Naive thymus-derived CD4-positive, alpha-beta T cell (primary cell): ENCODE data around the gene SFI1. TPM values are rescaled to one million over a fixed set of nuclear protein-coding genes. Genes with fewer than 3 reads are reported as not detected.

ENCODE experiments used
- ATAC-seq: fragments of 150-1000 bp; cut with Tn5 transposase; 2 replicates; pipeline ENCODE4 v1.10.0; 2021; ENCODE audit warnings: mild to moderate bottlenecking, moderate library complexity
- CTCF ChIA-PET: fragments of 350-600 bp; sonication (Branson Sonifier 250); formaldehyde crosslinking; loops from one replicate; lab custom pipeline; 2021; ENCODE audit warnings: antibody characterized with exemption; lab: Charles Lee
- POLR2A ChIA-PET: fragments of 350-600 bp; sonication (Branson Sonifier 250); formaldehyde crosslinking; loops from one replicate; lab custom pipeline; 2021; ENCODE audit warnings: antibody characterized with exemption, inconsistent platforms; lab: Charles Lee
- DNase-seq, 9 donors: peaks; one replicate each; pipeline versions ENCODE4 v3.0.0 to v3.0.0-alpha.2; 2020 to 2022; ENCODE audit warnings: mixed read lengths in 1 of 9
- H3K27ac ChIP-seq: one replicate; pipeline ENCODE4 v1.7.0; 2013; ENCODE audit warnings: mild to moderate bottlenecking, low read depth, low read length, moderate library complexity
- H3K27me3 ChIP-seq, 2 donors: one replicate each; pipeline ENCODE4 v1.7.0; 2013; ENCODE audit warnings: low read length in 2 of 2, mild to moderate bottlenecking in 2 of 2, moderate library complexity in 2 of 2; ENCODE audit not compliant: control insufficient read depth in 2 of 2, insufficient read depth in 2 of 2
- H3K36me3 ChIP-seq, 3 experiments: 1 replicate in 2 of 3; 2 replicates in 1 of 3; pipeline ENCODE4 v1.7.0; 2013; ENCODE audit warnings: low read length in 3 of 3, mild to moderate bottlenecking in 3 of 3, moderate library complexity in 1 of 3; ENCODE audit not compliant: insufficient read depth in 3 of 3, control insufficient read depth in 2 of 3
- H3K4me1 ChIP-seq, 2 donors: one replicate each; pipeline ENCODE4 v1.7.0; 2013; ENCODE audit warnings: low read length in 2 of 2, mild to moderate bottlenecking in 2 of 2, moderate library complexity in 1 of 2; ENCODE audit not compliant: control insufficient read depth in 2 of 2, insufficient read depth in 2 of 2
- H3K4me3 ChIP-seq: 2 replicates; pipeline ENCODE4 v1.7.0; 2013; ENCODE audit warnings: mild to moderate bottlenecking, low read length
- H3K9me3 ChIP-seq, 3 experiments: 1 replicate in 2 of 3; 2 replicates in 1 of 3; pipeline ENCODE4 v1.7.0; 2013; ENCODE audit warnings: low read length in 3 of 3; ENCODE audit not compliant: control insufficient read depth in 2 of 3
- H3K27ac Mint-ChIP-seq, 9 donors: one replicate each; pipeline ENCODE4 v1.8.0; 2020 to 2022; ENCODE audit warnings: mixed read lengths in 9 of 9, mild to moderate bottlenecking in 8 of 9, moderate library complexity in 5 of 9, inconsistent platforms in 2 of 9
- H3K27me3 Mint-ChIP-seq, 5 donors: one replicate each; pipeline ENCODE4 v1.8.0; 2021 to 2022; ENCODE audit warnings: mixed read lengths in 5 of 5, mild to moderate bottlenecking in 1 of 5
- H3K36me3 Mint-ChIP-seq, 5 donors: one replicate each; pipeline ENCODE4 v1.8.0; 2020 to 2022; ENCODE audit warnings: mixed read lengths in 5 of 5, mild to moderate bottlenecking in 3 of 5, inconsistent platforms in 1 of 5
- H3K4me1 Mint-ChIP-seq, 7 donors: one replicate each; pipeline ENCODE4 v1.8.0; 2020 to 2022; ENCODE audit warnings: mixed read lengths in 7 of 7, mild to moderate bottlenecking in 3 of 7, inconsistent platforms in 1 of 7
- H3K4me3 Mint-ChIP-seq, 10 donors: one replicate each; pipeline ENCODE4 v1.8.0; 2020 to 2022; ENCODE audit warnings: mild to moderate bottlenecking in 10 of 10, mixed read lengths in 10 of 10, moderate library complexity in 6 of 10, inconsistent platforms in 2 of 10
- H3K9me3 Mint-ChIP-seq, 11 donors: one replicate each; pipeline ENCODE4 v1.8.0; 2020 to 2022; ENCODE audit warnings: mixed read lengths in 11 of 11, mild to moderate bottlenecking in 4 of 11, inconsistent platforms in 1 of 11, moderate library complexity in 1 of 11
- intact Hi-C, 2 donors: fragments of 100-400 bp; cut with micrococcal nuclease; formaldehyde crosslinking; loops; one replicate each; pipeline ENCODE4 v1.15.1; 2023
- polyA plus RNA-seq, 2 donors: library from polyadenylated mRNA; unstranded; fragments of 300-500 nt; fragmentation: Illumina TruSeq; gene quantifications; one replicate each; pipeline ENCODE4 v1.2.3, GENCODE V29; 2021
- total RNA-seq, 6 experiments: library from RNA in 5 of 6; stranded (reverse) in 5 of 6; gene quantifications; 1 replicate in 5 of 6; 2 replicates in 1 of 6; pipeline ENCODE4 v1.2.3 and lab custom pipeline; 2021 to 2026

The SFI1 gene
- total and polyA plus RNA-seq, 7 experiments from 2014 or later: 25.9 to 359 (median 253) TPM

- H3K4me3 Mint-ChIP-seq: no peak overlapping the region
- ChIA-PET POLR2A (no interaction called here), CTCF (no interaction called here)
- peak overlapping the region in 1 of 9 donors; percentile 54 for H3K27ac Mint-ChIP-seq
- peaks cover 6 to 12% (median 7%) of the 10 kb centered on the region in 7 donors for H3K4me1 Mint-ChIP-seq
- peaks cover 3 to 19% (median 9%) of the 10 kb centered on the region in 5 donors for H3K36me3 Mint-ChIP-seq
- Histone ChIP-seq H3K9me3 (no peaks in the 10 kb centered on the region), H3K27me3 (no peaks in the 10 kb centered on the region), H3K4me3 (no peak overlapping the region), H3K36me3 (peaks cover 0 to 86% (median 15%) of the 10 kb centered on the region in 3 experiments), H3K4me1 (no peaks in the 10 kb centered on the region), H3K27ac (no peak overlapping the region)
- no peak for DNase-seq
- intact Hi-C loops: no loop called here
- no peak for ATAC-seq
- H3K27me3 Mint-ChIP-seq: no peaks in the 10 kb centered on the region
- no peaks in the 10 kb centered on the region for H3K9me3 Mint-ChIP-seq
These were observed 116.6 kb downstream of the SFI1 start for GRCh38 chr22:31612891-31613285.

DNA sequence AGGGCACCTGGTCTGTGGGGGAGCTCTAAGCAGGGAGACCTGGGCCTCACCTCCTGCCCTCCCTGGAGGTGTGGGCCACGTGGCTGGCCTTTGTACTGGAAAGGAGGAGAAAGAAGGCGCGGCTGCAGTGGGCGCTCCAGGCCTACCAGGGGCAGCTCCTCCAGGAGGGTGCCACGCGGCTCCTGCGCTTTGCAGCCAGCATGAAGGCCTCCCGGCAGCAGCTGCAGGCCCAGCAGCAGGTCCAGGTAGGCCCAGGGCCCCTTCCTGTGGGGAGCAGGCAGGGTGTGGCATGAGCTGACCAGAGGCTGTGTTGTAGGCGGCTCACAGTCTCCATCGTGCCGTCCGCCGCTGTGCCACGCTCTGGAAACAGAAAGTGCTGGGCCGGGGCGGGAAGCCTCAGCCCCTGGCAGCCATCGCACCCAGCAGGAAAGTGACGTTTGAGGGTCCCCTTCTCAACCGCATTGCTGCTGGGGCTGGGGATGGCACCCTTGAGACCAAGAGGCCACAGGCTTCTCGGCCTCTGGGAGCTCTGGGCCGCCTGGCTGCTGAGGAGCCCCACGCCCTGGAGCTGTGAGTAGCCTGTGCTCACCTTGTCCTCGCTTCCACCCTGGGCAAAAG, 117.1 kb downstream of the SFI1 start:
- ATAC-seq: no peak
- Mint-ChIP-seq H3K27ac (peak overlapping the region in 2 of 9 donors; percentile 54 to 78), H3K4me3 (no peak overlapping the region), H3K36me3 (peaks cover 3 to 19% (median 8%) of the 10 kb centered on the region in 5 donors), H3K4me1 (peaks cover 6 to 12% (median 7%) of the 10 kb centered on the region in 7 donors), H3K9me3 (no peaks in the 10 kb centered on the region), H3K27me3 (no peaks in the 10 kb centered on the region)
- H3K9me3 ChIP-seq: no peaks in the 10 kb centered on the region
- DNase-seq: no peak
- intact Hi-C loops: no loop called here
- POLR2A ChIA-PET: no interaction called here
- H3K36me3 ChIP-seq: peaks cover 0 to 86% (median 15%) of the 10 kb centered on the region in 3 experiments
- H3K4me3 ChIP-seq: no peak overlapping the region
- no peak overlapping the region for H3K27ac ChIP-seq
- H3K4me1 ChIP-seq: no peaks in the 10 kb centered on the region
- H3K27me3 ChIP-seq: no peaks in the 10 kb centered on the region
- CTCF ChIA-PET: no interaction called here

GRCh38 chr22:31613904-31614296, 117.6 kb downstream of the SFI1 start:
- intact Hi-C loops: no loop called here
- CTCF ChIA-PET: no interaction called here
- Mint-ChIP-seq H3K36me3 (peaks cover 3 to 22% (median 8%) of the 10 kb centered on the region in 5 donors), H3K27me3 (no peaks in the 10 kb centered on the region), H3K4me3 (peak overlapping the region in 1 of 10 donors; percentile 36), H3K4me1 (peaks cover 6 to 12% (median 7%) of the 10 kb centered on the region in 7 donors), H3K27ac (peak overlapping the region in 7 of 9 donors; percentile 14 to 84 (median 65)), H3K9me3 (peaks cover 0 to 1% (median 0%) of the 10 kb centered on the region in 11 donors)
- DNase-seq (no peak), ATAC-seq (no peak)
- Histone ChIP-seq H3K4me3 (no peak overlapping the region), H3K27ac (no peak overlapping the region), H3K4me1 (no peaks in the 10 kb centered on the region), H3K27me3 (no peaks in the 10 kb centered on the region), H3K9me3 (no peaks in the 10 kb centered on the region), H3K36me3 (peaks cover 0 to 86% (median 15%) of the 10 kb centered on the region in 3 experiments)
- POLR2A ChIA-PET: no interaction called here

- H3K27ac ChIP-seq: peak overlapping the region; percentile 18
- Mint-ChIP-seq H3K4me3 (no peak overlapping the region), H3K27me3 (no peaks in the 10 kb centered on the region), H3K27ac (peak overlapping the region; percentile 22 to 87 (median 82)), H3K4me1 (peaks cover 6 to 12% (median 10%) of the 10 kb centered on the region in 7 donors), H3K36me3 (peaks cover 3 to 26% (median 9%) of the 10 kb centered on the region in 5 donors), H3K9me3 (peaks cover 0 to 4% (median 0%) of the 10 kb centered on the region in 11 donors)
- DNase-seq (no peak), ATAC-seq (no peak)
- no peaks in the 10 kb centered on the region for H3K4me1 ChIP-seq
- ChIA-PET CTCF (no interaction called here), POLR2A (no interaction called here)
- no peaks in the 10 kb centered on the region for H3K27me3 ChIP-seq
- no peaks in the 10 kb centered on the region for H3K9me3 ChIP-seq
- no peak overlapping the region for H3K4me3 ChIP-seq
- H3K36me3 ChIP-seq: peaks cover 0 to 86% (median 10%) of the 10 kb centered on the region in 3 experiments
- intact Hi-C loops: no loop called here
These were observed 118.6 kb downstream of the SFI1 start for GRCh38 chr22:31614781-31615490.

GRCh38 chr22:31615491-31615860, 119.1 kb downstream of the SFI1 start:
- Mint-ChIP-seq H3K27me3 (no peaks in the 10 kb centered on the region), H3K36me3 (peaks cover 3 to 22% (median 6%) of the 10 kb centered on the region in 5 donors), H3K4me1 (peaks cover 6 to 12% (median 10%) of the 10 kb centered on the region in 7 donors), H3K9me3 (peaks cover 0 to 4% (median 0%) of the 10 kb centered on the region in 11 donors), H3K27ac (peak overlapping the region; percentile 54 to 87 (median 84)), H3K4me3 (no peak overlapping the region)
- H3K27ac ChIP-seq: peak overlapping the region; percentile 18
- DNase-seq (no peak), ATAC-seq (no peak)
- POLR2A ChIA-PET: interaction anchor here (0.6 kb wide), 1 partner anchor 275 kb away, joined by 3 read pairs; no protein-coding TSS in a partner anchor
- H3K9me3 ChIP-seq: no peaks in the 10 kb centered on the region
- H3K36me3 ChIP-seq: peaks cover 0 to 86% (median 8%) of the 10 kb centered on the region in 3 experiments
- H3K27me3 ChIP-seq: no peaks in the 10 kb centered on the region
- H3K4me1 ChIP-seq: no peaks in the 10 kb centered on the region
- intact Hi-C loops: no loop called here
- CTCF ChIA-PET: no interaction called here
- no peak overlapping the region for H3K4me3 ChIP-seq

GRCh38 chr22:31615940-31616314, 119.6 kb downstream of the SFI1 start:
- H3K9me3 ChIP-seq: no peaks in the 10 kb centered on the region
- Mint-ChIP-seq H3K27ac (peak overlapping the region; percentile 54 to 87 (median 82)), H3K4me1 (peaks cover 6 to 12% (median 10%) of the 10 kb centered on the region in 7 donors), H3K9me3 (peaks cover 0 to 4% (median 0%) of the 10 kb centered on the region in 11 donors), H3K27me3 (no peaks in the 10 kb centered on the region), H3K4me3 (no peak overlapping the region), H3K36me3 (peaks cover 3 to 20% (median 6%) of the 10 kb centered on the region in 5 donors)
- POLR2A ChIA-PET: interaction anchor here (0.6 kb wide), 1 partner anchor 276 kb away, joined by 3 read pairs; no protein-coding TSS in a partner anchor
- peaks cover 0 to 86% (median 8%) of the 10 kb centered on the region in 3 experiments for H3K36me3 ChIP-seq
- H3K4me1 ChIP-seq: no peaks in the 10 kb centered on the region
- H3K4me3 ChIP-seq: no peak overlapping the region
- CTCF ChIA-PET: interaction anchor here (0.6 kb wide), 1 partner anchor 50 kb away, joined by 3 read pairs; no protein-coding TSS in a partner anchor
- no peak overlapping the region for H3K27ac ChIP-seq
- DNase-seq: no peak
- intact Hi-C loops: no loop called here
- peak; percentile 15 for ATAC-seq
- no peaks in the 10 kb centered on the region for H3K27me3 ChIP-seq
